Mesenchymal stem cell (in vitro differentiated cells and primary cell): ENCODE results near the gene SYT14.
"Not testable (repeated sequence)": the region's sequence is repeated elsewhere in the genome, so short reads cannot be mapped to it uniquely, and the experiment has no call there.

Experiments used
- DNase-seq: peaks from one replicate; pipeline ENCODE4 v3.0.0-alpha.2; 2013
- H2AFZ ChIP-seq: one replicate; pipeline ENCODE4 v1.6.1; 2013; ENCODE audit warnings: low read depth, mild to moderate bottlenecking, control low read depth, inconsistent platforms, low read length, moderate library complexity
- H2AK5ac ChIP-seq: 2 replicates; pipeline ENCODE4 v1.6.1; 2013; ENCODE audit warnings: low read length, moderate library complexity, mild to moderate bottlenecking, inconsistent platforms; ENCODE audit not compliant: severe bottlenecking
- H2BK120ac ChIP-seq: one replicate; pipeline ENCODE4 v1.6.1; 2013; ENCODE audit warnings: low read depth, mild to moderate bottlenecking, inconsistent platforms, low read length, moderate library complexity
- H2BK12ac ChIP-seq, 2 experiments: one replicate each; pipeline ENCODE4 v1.6.1; 2013; ENCODE audit warnings: inconsistent platforms in 2 of 2, low read length in 2 of 2, mild to moderate bottlenecking in 2 of 2, moderate library complexity in 2 of 2, control low read depth in 1 of 2
- H2BK15ac ChIP-seq: one replicate; pipeline ENCODE4 v1.6.1; 2013; ENCODE audit warnings: mild to moderate bottlenecking, low read depth, inconsistent platforms; ENCODE audit not compliant: poor library complexity, severe bottlenecking
- H2BK5ac ChIP-seq: 2 replicates; pipeline ENCODE4 v1.6.1; 2013; ENCODE audit warnings: low read depth, mild to moderate bottlenecking, low read length, control low read depth, inconsistent platforms; ENCODE audit not compliant: poor library complexity, severe bottlenecking
- H3K14ac ChIP-seq, 2 experiments: one replicate each; pipeline ENCODE4 v1.6.1; 2013; ENCODE audit warnings: inconsistent platforms in 2 of 2, low read length in 2 of 2, control low read depth in 1 of 2, mild to moderate bottlenecking in 1 of 2, moderate library complexity in 1 of 2
- H3K18ac ChIP-seq, 2 experiments: one replicate each; pipeline ENCODE4 v1.6.1; 2013; ENCODE audit warnings: inconsistent platforms in 2 of 2, low read length in 2 of 2, control low read depth in 1 of 2, low read depth in 1 of 2, mild to moderate bottlenecking in 1 of 2
- H3K23ac ChIP-seq, 2 experiments: one replicate each; pipeline ENCODE4 v1.6.1; 2013; ENCODE audit warnings: inconsistent platforms in 2 of 2, low read length in 2 of 2, mild to moderate bottlenecking in 2 of 2, moderate library complexity in 2 of 2, control low read depth in 1 of 2
- H3K27ac ChIP-seq: 2 replicates; pipeline ENCODE4 v1.5.1; 2013; ENCODE audit warnings: mild to moderate bottlenecking, moderate library complexity, low read length, control low read depth, inconsistent platforms; ENCODE audit not compliant: poor library complexity, severe bottlenecking
- H3K27me3 ChIP-seq, 2 experiments: 2 replicates each; pipeline versions ENCODE4 v1.6.1 to v1.7.0; 2013; ENCODE audit warnings: low read length in 2 of 2, mild to moderate bottlenecking in 2 of 2, moderate library complexity in 2 of 2, control low read depth in 1 of 2, inconsistent platforms in 1 of 2; ENCODE audit not compliant: control insufficient read depth in 1 of 2, insufficient read depth in 1 of 2
- H3K36me3 ChIP-seq, 2 experiments: 2 replicates each; pipeline versions ENCODE4 v1.6.1 to v1.7.0; 2013; ENCODE audit warnings: low read length in 2 of 2, control low read depth in 1 of 2, inconsistent platforms in 1 of 2, low read depth in 1 of 2, mild to moderate bottlenecking in 1 of 2; ENCODE audit not compliant: insufficient read depth in 2 of 2, control insufficient read depth in 1 of 2
- H3K4ac ChIP-seq, 2 experiments: one replicate each; pipeline ENCODE4 v1.6.1; 2013; ENCODE audit warnings: inconsistent platforms in 2 of 2, low read length in 2 of 2, mild to moderate bottlenecking in 2 of 2, moderate library complexity in 2 of 2, control low read depth in 1 of 2, low read depth in 1 of 2
- H3K4me1 ChIP-seq: 2 replicates; pipeline ENCODE4 v1.6.1; 2013; ENCODE audit warnings: low read depth, low read length, control low read depth; ENCODE audit not compliant: control insufficient read depth, insufficient read depth
- H3K4me2 ChIP-seq: 2 replicates; pipeline ENCODE4 v1.6.1; 2013; ENCODE audit warnings: low read length, mild to moderate bottlenecking, inconsistent platforms; ENCODE audit not compliant: poor library complexity, severe bottlenecking
- H3K4me3 ChIP-seq, 2 experiments: 2 replicates each; pipeline versions ENCODE4 v1.5.1 to v1.7.0; 2013; ENCODE audit warnings: low read length in 2 of 2, mild to moderate bottlenecking in 2 of 2, control low read depth in 1 of 2, low read depth in 1 of 2; ENCODE audit not compliant: insufficient read depth in 1 of 2
- H3K79me1 ChIP-seq: replicated peaks from 2 replicates; pipeline ENCODE4 v1.6.1; 2013; ENCODE audit warnings: mild to moderate bottlenecking, control low read depth, low read length, inconsistent platforms; ENCODE audit not compliant: poor library complexity, severe bottlenecking
- H3K9ac ChIP-seq: 2 replicates; pipeline ENCODE4 v1.7.0; 2013; ENCODE audit warnings: mild to moderate bottlenecking, low read length, moderate library complexity
- H3K9me3 ChIP-seq: 2 replicates; pipeline ENCODE4 v1.7.0; 2013; ENCODE audit warnings: mild to moderate bottlenecking, low read length; ENCODE audit not compliant: control insufficient read depth
- H4K8ac ChIP-seq: one replicate; pipeline ENCODE4 v1.6.1; 2013; ENCODE audit warnings: inconsistent platforms, mild to moderate bottlenecking, low read length, moderate library complexity
- H4K91ac ChIP-seq: one replicate; pipeline ENCODE4 v1.6.1; 2013; ENCODE audit warnings: mild to moderate bottlenecking, low read length, inconsistent platforms
- WGBS: methylation state at CpG from one replicate; pipeline ENCODE4 v1.1.7; 2013; ENCODE audit warnings: mixed read lengths; 5-methylcytosine and 5-hydroxymethylcytosine counted together

The SYT14 gene

GRCh38 chr1:209919637-209920036 is 18.4 kb upstream of the SYT14 start:
- H3K18ac ChIP-seq, H2BK12ac ChIP-seq, H3K23ac ChIP-seq, H4K8ac ChIP-seq, H4K91ac ChIP-seq, H3K4me3 ChIP-seq, H2BK120ac ChIP-seq, H3K4me2 ChIP-seq, H3K79me1 ChIP-seq, H2AK5ac ChIP-seq, H2AFZ ChIP-seq, H3K14ac ChIP-seq, DNase-seq, H3K4ac ChIP-seq, H3K27me3 ChIP-seq, H3K9ac ChIP-seq, H2BK15ac ChIP-seq, H2BK5ac ChIP-seq, H3K36me3 ChIP-seq, H3K27ac ChIP-seq, H3K4me1 ChIP-seq: not testable (repeated sequence)
- 90% methylated on average over 2 of the region's 12 CpGs for WGBS
- peaks cover 11% of the 10 kb centered on the region for H3K9me3 ChIP-seq

GRCh38 chr1:209920844-209921243 is 17.2 kb upstream of the SYT14 start:
- WGBS: no CpG with 5 or more reads among the region's 1 CpG
- Histone ChIP-seq H2BK15ac (no peak overlapping the region), H3K9me3 (peaks cover 11% of the 10 kb centered on the region), H3K9ac (no peak overlapping the region), H3K14ac (no peak overlapping the region), H3K4ac (no peak overlapping the region), H2BK120ac (no peak overlapping the region), H3K27ac (no peak overlapping the region), H2BK12ac (no peak overlapping the region), H3K23ac (no peak overlapping the region), H3K79me1 (no peaks in the 10 kb centered on the region), H3K27me3 (no peaks in the 10 kb centered on the region), H3K4me2 (no peak overlapping the region), H4K8ac (no peak overlapping the region), H3K4me1 (no peaks in the 10 kb centered on the region), H3K18ac (no peak overlapping the region), H2AFZ (no peak overlapping the region), H4K91ac (no peak overlapping the region), H3K36me3 (no peaks in the 10 kb centered on the region), H2AK5ac (no peak overlapping the region), H2BK5ac (no peak overlapping the region), H3K4me3 (no peak overlapping the region)
- no peak for DNase-seq

GRCh38 chr1:209924390-209924789 is 13.6 kb upstream of the SYT14 start:
- Histone ChIP-seq H3K79me1 (no peaks in the 10 kb centered on the region), H3K18ac (no peak overlapping the region), H3K4me3 (no peak overlapping the region), H3K27ac (no peak overlapping the region), H4K8ac (no peak overlapping the region), H3K9ac (no peak overlapping the region), H2AFZ (no peak overlapping the region), H3K36me3 (no peaks in the 10 kb centered on the region), H3K4me2 (no peak overlapping the region), H2BK15ac (no peak overlapping the region), H2BK120ac (no peak overlapping the region), H2BK12ac (no peak overlapping the region), H4K91ac (no peak overlapping the region), H3K14ac (no peak overlapping the region), H2AK5ac (no peak overlapping the region), H3K4ac (no peak overlapping the region), H2BK5ac (no peak overlapping the region), H3K4me1 (no peaks in the 10 kb centered on the region), H3K27me3 (no peaks in the 10 kb centered on the region), H3K9me3 (peaks cover 11% of the 10 kb centered on the region), H3K23ac (no peak overlapping the region)
- DNase-seq: no peak

- no peak overlapping the region for H2AK5ac ChIP-seq
- no peak overlapping the region for H3K23ac ChIP-seq
- H3K4ac ChIP-seq: no peak overlapping the region
- no peak overlapping the region for H2BK120ac ChIP-seq
- no peak overlapping the region for H4K8ac ChIP-seq
- DNase-seq: no peak
- no peaks in the 10 kb centered on the region for H3K79me1 ChIP-seq
- H2AFZ ChIP-seq: no peak overlapping the region
- no peak overlapping the region for H2BK15ac ChIP-seq
- H3K4me2 ChIP-seq: no peak overlapping the region
- H4K91ac ChIP-seq: no peak overlapping the region
- no peak overlapping the region for H3K27ac ChIP-seq
- no peak overlapping the region for H3K9ac ChIP-seq
- H3K36me3 ChIP-seq: no peaks in the 10 kb centered on the region
- no peak overlapping the region for H2BK12ac ChIP-seq
- no peak overlapping the region for H3K14ac ChIP-seq
- 45% methylated on average over 2 of the region's 3 CpGs for WGBS
- H3K4me1 ChIP-seq: no peaks in the 10 kb centered on the region
- H3K4me3 ChIP-seq: no peak overlapping the region
- H3K18ac ChIP-seq: no peak overlapping the region
- H3K9me3 ChIP-seq: peaks cover 3% of the 10 kb centered on the region
- no peaks in the 10 kb centered on the region for H3K27me3 ChIP-seq
- no peak overlapping the region for H2BK5ac ChIP-seq
Measured at GRCh38 chr1:209926045-209926444, 12.0 kb upstream of the SYT14 start.
